ENCODE measurements around the gene ACTR3C.
"Not testable (repeated sequence)": the region's sequence is repeated elsewhere in the genome, so short reads cannot be mapped to it uniquely, and the experiment has no call there.

DNA sequence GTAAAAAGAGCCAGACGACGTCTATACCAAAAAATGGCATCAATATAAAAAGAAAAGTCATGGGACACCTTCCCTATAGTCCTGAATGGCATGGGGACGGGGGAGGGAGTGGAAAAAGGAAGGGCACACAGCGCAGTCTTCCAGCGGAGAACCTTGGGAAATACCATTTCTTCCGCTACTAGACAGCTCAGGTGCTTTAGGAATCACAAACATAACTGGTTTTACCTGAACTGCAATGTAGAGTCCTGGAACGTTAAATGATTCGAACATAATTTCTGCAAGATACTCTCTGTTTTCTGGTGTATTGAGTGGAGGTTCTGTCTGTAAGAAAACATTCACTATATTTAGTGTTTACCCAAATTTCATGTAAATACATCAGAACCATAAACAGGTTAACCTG, 28.3 kb downstream of the ACTR3C start:
- TF ChIP-seq, protein P1, sequence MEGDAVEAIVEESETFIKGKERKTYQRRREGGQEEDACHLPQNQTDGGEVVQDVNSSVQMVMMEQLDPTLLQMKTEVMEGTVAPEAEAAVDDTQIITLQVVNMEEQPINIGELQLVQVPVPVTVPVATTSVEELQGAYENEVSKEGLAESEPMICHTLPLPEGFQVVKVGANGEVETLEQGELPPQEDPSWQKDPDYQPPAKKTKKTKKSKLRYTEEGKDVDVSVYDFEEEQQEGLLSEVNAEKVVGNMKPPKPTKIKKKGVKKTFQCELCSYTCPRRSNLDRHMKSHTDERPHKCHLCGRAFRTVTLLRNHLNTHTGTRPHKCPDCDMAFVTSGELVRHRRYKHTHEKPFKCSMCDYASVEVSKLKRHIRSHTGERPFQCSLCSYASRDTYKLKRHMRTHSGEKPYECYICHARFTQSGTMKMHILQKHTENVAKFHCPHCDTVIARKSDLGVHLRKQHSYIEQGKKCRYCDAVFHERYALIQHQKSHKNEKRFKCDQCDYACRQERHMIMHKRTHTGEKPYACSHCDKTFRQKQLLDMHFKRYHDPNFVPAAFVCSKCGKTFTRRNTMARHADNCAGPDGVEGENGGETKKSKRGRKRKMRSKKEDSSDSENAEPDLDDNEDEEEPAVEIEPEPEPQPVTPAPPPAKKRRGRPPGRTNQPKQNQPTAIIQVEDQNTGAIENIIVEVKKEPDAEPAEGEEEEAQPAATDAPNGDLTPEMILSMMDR (conservative IDR thresholded peaks at IDR 0.05 in 1 of 2, IDR thresholded peaks at IDR 0.05 in 1 of 2; ENCODE audit: low read depth in 1 of 2, low read length in 2 of 2), result not testable (repeated sequence)
- not testable (repeated sequence) for TF ChIP-seq EZH2 (IDR thresholded peaks at IDR 0.05; ENCODE audit: low read length, missing control alignments)

Data from fibroblast of lung (primary cell).